DMS114 treated with DMSO at 0.1 percent for 48 hours (cell line): ENCODE measurements around the gene ABCF2.

Source experiments
- DNase-seq: peaks from one replicate; lab custom pipeline; 2025; ENCODE audit not compliant: unreplicated experiment; lab: John Stamatoyannopoulos, UW

Gene ABCF2

DNA sequence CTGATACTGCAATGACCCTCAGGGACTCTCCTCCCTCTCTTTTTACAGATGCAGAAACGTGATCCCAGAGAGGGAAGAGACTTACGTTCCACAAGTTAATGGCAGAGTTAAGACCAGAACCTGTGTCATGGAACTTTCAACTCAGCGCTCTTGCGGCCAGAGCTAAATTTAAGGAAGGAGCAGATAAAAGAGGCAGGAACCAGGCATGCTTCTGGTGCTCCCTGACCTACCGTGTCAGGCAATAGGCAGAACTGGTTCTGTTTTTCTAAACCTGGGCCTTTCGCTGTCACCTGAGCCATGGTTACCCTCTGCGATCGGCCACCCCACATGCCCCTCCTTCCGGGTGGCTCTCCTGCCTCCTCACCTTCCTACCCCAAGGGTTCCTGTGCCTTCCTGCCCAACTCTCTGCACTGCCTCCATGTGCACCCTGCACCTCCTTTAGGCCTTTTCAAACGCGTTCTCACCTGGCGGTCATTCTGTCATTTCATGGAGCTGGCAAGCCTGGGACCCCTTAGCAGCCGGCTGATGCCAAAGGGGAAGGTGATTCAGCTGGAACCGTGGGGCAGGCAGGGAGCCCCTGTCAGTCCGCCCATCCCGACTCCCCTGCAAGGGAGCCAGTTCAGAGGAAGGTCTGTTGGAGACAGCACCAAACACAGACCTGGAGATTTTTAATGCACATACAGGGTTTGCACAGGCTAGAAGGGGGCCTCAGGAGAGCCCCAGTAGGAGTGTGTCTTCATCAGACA, 51.8 kb downstream of the ABCF2 start:
- DNase-seq, result no peak

DNA sequence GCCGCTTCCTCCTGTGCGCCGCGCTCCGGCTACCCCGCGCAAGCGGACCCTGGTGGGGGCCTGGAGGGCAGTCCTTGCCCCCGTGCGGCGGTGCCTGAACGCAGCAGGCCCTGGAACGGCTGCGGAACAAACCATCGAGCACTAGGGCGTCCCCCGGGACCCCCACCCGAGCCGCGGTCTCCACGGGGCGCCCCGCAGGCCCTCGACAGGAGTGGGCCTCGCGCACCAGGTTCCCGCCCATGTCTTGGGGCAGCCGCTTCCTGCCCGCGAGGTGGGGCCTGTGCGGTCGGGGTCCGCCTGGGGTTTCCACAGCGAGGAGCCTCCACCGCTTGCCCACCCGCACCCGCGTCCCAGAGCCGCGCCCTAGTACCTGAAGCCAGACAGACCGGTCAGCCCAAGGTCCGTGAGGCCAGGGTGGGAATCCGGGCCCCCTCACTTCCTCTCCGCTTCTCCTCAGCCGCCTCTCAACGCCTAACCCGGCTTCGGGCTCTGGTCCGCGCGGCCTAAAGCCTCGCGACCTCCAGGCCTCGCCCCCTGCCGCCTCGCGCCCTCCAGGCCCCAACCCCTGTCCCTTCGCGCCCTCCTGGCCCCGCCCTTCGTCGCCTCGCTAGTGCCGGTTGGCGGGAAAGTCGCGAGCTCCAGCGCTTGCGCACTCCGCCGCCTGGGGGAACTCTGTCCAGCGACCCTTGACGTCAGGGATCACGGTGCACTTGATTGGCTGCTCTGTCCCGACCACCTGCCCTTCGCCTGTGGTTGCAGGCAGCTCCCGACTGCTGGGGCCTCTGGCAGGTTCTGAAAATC, 52.6 kb downstream of the ABCF2 start:
- no peak for DNase-seq

DNA sequence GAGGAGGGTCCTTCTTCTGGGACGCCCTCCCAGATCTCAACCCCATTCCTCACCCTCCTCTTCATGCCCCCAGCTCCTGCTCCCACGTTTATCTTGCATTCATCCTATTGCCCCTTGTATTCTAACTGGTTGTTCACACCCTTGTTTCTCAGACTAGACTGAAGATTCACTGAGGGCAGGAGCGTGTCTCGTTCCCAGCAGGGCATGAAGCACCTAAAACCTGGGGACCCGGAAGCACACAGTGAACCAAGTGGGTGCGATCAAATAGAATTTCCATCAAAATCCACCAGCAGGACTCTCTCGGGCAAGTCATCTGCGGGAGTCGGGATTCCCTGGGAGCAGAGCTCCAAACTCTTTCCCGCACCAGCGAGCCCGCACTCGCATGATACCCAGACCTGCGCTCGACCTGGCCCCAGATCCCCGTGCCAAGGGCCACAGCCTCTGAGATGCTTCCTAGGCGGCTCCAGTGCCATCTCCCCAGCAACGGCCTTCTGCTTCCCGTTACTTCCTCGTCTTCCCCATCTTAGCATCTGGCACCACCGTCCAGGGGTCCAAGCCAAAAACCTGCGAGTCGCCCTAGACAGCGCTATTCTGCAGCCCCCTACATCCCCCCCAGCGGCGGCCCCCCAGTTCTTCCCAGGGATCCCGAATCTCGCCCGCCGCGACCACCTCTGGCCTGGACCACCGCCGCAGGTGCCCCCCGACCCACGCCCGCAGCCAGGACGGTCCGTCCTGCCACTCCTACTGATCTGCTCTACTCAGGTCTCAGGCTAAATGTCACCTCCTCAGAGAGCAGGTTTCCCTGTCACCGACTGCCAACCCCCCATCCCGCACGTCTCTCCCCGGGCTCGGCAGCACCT, 53.4 kb downstream of the ABCF2 start:
- DNase-seq, result no peak

DNA sequence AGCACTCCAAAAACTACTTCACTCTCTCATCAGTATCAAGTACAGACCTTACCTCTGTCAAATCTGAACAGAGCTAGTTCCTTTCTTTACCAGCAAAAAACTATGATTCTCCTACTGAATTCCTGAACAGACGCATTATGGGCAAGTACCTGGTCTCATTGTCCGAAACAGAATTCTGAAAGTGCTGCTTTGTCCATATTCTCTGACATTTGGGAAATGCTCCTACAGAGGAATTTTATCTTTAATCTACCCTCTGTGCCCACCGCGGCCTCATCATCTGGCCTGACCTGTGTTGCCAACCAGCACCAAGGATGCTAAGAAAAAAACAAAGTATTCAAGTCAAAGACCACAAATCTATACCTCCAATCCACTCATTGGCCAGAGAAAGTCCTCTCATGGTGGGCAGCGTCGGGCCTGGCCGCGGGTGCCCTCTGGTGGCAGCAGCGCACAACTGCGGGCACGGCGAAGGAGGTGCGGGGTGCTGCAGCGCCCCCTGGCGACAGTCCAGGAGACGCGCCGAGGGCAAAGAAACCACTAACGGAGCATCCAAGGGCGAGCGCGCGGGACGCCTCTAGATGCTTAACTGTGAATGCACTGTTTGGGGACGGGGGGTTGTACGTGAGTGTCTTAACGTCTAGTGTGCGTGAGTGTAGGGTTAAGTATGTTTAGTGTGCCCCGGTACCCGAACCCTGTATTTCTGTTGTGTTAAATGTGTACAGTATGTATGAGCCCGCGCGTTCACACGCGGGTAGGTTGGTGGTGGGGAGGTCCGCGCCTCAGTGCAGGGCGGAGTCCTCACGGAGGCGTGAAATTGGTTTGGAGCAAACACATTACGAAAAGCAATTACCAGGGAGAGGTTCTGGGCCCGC, 54.5 kb downstream of the ABCF2 start:
- DNase-seq, result peak; percentile 59

DNA sequence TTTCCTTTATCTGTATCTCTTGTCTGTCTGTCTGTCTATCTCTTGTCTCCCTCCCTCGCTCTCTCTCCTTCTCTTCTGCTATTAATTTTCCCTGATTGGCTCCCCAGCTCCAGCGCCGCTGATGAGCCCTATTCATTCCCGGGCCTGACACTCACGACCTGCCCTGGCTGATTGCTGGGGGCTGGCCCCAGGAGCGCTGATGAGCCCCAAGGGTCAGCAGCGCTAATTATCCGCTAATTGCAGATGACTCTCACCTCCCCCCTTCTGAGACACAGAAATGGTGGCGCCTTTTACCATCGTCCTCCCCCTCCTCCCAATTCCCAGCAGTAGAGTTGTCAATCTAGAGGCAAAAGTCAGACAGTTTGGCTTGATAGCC, 58.2 kb downstream of the ABCF2 start:
- DNase-seq, result no peak

DNA sequence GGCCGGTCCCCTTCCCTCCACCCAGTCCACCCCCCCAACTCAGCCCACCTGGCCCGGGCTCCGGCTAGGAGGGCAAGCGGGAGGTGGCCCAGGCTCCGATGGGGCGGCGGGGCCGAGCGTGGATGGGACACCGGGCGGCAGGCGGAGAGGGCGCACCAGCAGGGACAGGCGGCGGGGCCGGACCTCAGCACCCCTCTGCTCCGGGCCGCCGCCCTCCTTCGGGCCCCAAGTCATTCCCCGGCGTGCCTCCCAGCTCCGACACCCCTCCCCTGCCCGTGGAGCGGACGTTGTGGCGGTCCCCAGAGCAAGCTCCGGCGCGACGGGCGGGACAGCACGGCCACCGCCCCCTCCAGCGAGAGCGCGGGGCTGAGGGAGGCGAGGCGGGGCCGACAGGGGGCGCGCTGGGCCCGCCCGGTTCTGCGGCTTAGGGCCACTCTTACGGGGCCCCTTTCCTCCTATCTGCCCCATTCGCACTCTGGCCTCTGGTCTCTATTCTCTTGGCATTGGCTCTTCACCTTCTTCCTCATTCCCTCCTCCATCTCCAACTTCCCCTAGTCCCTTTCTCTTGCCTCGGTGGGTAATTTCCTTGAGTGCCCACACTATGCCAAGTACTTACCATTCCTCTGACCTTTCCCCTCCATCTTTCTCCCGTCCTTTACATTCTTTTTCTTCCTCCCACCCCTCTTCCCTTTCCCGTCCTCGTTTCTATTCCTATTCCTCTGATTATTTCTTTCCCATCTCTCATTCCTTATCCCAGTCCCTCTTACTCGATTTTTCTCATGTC, 58.8 kb downstream of the ABCF2 start:
- peak; percentile 9 for DNase-seq

DNA sequence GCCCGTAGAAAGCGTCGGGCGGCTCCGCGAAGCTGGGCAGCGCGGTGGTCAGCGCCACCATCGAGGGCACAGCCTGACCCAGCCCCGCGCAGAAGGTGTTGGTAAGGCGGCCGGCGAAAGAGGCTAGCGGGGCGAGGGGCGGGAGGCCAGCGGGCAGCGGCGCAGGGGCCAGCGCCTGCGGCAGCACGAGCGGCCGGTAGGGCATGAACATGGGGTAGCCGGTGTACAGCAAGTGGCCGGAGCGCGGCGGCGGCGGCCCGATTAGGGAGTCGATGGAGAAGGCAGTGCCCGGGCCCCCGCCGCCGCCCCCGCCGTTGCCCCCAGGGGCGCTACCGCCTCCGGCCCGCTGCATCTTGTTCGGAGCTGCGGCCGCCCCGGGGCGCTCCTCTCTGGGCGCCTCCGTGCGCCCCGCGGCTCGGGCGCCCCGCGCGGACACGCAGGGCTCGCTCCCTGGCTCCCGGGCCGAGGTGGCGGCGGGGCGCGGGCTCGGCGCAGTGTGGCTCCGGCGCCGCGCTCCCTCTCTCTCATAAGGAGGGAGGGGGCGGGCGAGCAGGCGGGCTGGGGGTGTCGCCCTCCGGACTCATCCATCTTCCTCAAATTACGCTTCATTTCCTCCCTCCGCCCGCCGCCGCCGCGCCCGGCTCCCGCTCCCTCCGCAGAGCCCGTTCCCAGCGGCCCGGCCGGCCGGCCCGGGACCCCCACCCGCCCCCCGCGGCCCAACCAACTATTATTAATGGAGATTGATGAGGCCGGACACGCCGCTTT, 59.6 kb downstream of the ABCF2 start, which contains the start of gene GBX1:
Gene GBX1, minus strand, starts transcription at position 498 of the 765 bp plus-strand sequence. Its CDS starts 146 bp downstream, at position 352.
- DNase-seq, result no peak

DNA sequence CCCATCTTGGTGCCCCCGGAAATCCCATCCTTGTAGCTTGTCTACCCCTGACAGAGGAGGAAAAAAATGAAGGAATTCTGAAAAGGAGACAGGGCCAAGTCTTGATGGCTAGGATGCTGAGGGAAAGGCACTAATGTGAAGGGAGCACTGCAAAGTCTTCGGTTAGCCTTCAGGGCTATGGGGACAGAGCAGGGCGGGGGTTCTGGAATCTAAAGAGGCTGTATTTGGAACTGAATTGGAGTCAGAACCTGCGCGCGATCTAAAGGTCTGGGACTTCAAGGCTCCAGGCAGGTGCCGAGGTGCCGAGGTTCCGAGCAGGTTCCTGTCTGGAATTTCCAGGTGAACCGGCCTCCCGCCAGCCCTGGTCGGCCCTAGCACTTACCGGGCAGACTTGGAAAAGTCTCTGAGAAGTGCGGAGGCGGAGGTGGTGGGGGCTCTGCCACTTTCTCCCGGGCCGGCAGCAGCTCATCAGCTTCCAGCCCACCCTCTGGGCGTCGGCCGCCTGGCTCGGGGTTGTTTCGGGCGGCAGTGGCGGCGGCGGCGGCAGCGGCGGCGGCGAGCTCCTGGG, 60.3 kb downstream of the ABCF2 start:
- DNase-seq, result no peak
